GM10266 (cell line): ENCODE measurements around the gene CAPN11.

Experiments used
- DNase-seq: peaks from one replicate; pipeline ENCODE4 v3.0.0; 2012; ENCODE audit errors: extremely low spot score
- CTCF ChIP-seq: IDR thresholded peaks from 2 replicates; pipeline ENCODE4 v1.5.1; 2012; ENCODE audit warnings: mild to moderate bottlenecking, low read depth; ENCODE audit not compliant: control insufficient read depth, insufficient read depth; ENCODE audit errors: missing control alignments

Gene CAPN11

GRCh38 chr6:44158770-44159228 is at the start of gene CAPN11:
Gene CAPN11, plus strand, starts transcription at chr6:44158820. Its CDS starts 29 bp downstream, at chr6:44158849.
- no peak for TF ChIP-seq CTCF
- no peak for DNase-seq

GRCh38 chr6:44109212-44109611 is 49.4 kb upstream of the CAPN11 start:
- no peak for DNase-seq
- TF ChIP-seq CTCF, result no peak

- TF ChIP-seq CTCF, result no peak
- no peak for DNase-seq
Measured at GRCh38 chr6:44110005-44110676, 48.5 kb upstream of the CAPN11 start.

GRCh38 chr6:44110966-44111365 is 47.7 kb upstream of the CAPN11 start:
- no peak for DNase-seq

GRCh38 chr6:44111434-44112417 is 46.9 kb upstream of the CAPN11 start:
- DNase-seq, result no peak
- no peak for TF ChIP-seq CTCF

More at GRCh38 chr6:44110966-44111365, 47.7 kb upstream of the CAPN11 start:
- no peak for TF ChIP-seq CTCF

GRCh38 chr6:44113414-44113813 is 45.2 kb upstream of the CAPN11 start:
- no peak for TF ChIP-seq CTCF
- DNase-seq, result no peak
